Caco-2 (cell line): ENCODE results near the gene LEFTY2. TPM values are rescaled to one million over a fixed set of nuclear protein-coding genes. Genes with fewer than 3 reads are reported as not detected.
A peak's percentile ranks its signal among the peaks of the same experiment; 100 is the strongest.

Source experiments
- BruUV-seq: library from RNA; stranded (reverse); fragments of 400-500 nt; replicated peaks from 2 replicates; lab custom pipeline; 2021; lab: Mats Ljungman, UMichigan
- CTCF ChIA-PET: fragments of 300-600 bp; sonication (Branson Sonifier 250); formaldehyde crosslinking; loops from one replicate; lab custom pipeline; 2022; ENCODE audit warnings: antibody characterized with exemption; lab: Charles Lee
- POLR2A ChIA-PET: fragments of 300-600 bp; sonication (Branson Sonifier 250); formaldehyde crosslinking; loops from one replicate; lab custom pipeline; 2022; ENCODE audit warnings: antibody characterized with exemption; lab: Charles Lee
- DNase-seq, 2 experiments: peaks; one replicate each; pipeline versions ENCODE4 v3.0.0 to v3.0.0-alpha.2; 2020 to 2022
- H3K27me3 ChIP-seq: replicated peaks from 2 replicates; pipeline ENCODE4 v1.6.0; 2011; ENCODE audit warnings: low read length; ENCODE audit not compliant: control insufficient read depth, insufficient read depth
- H3K36me3 ChIP-seq: 2 replicates; pipeline ENCODE4 v1.5.1; 2011; ENCODE audit warnings: low read length; ENCODE audit not compliant: control insufficient read depth, insufficient read depth
- H3K4me1 ChIP-seq: fragments of 250-450 bp; sonication (Bioruptor Pico); 2 replicates; pipeline ENCODE4 v1.5.1; 2020; ENCODE audit warnings: mild to moderate bottlenecking
- H3K4me3 ChIP-seq: 2 replicates; pipeline ENCODE4 v1.5.1; 2011; ENCODE audit warnings: low read depth, mild to moderate bottlenecking, control low read depth, low read length
- H3K9me3 ChIP-seq: fragments of 250-450 bp; sonication (Bioruptor Pico); 2 replicates; pipeline ENCODE4 v1.5.1; 2020; ENCODE audit warnings: mild to moderate bottlenecking, moderate library complexity
- H3K27ac Mint-ChIP-seq: one replicate; pipeline ENCODE4 v1.8.0; 2022; ENCODE audit warnings: mixed read lengths; ENCODE audit not compliant: unreplicated experiment
- H3K27me3 Mint-ChIP-seq: one replicate; pipeline ENCODE4 v1.8.0; 2022; ENCODE audit warnings: mixed read lengths; ENCODE audit not compliant: insufficient read depth, unreplicated experiment
- H3K36me3 Mint-ChIP-seq: one replicate; pipeline ENCODE4 v1.8.0; 2022; ENCODE audit warnings: mild to moderate bottlenecking, mixed read lengths; ENCODE audit not compliant: insufficient read depth, unreplicated experiment
- H3K4me1 Mint-ChIP-seq: one replicate; pipeline ENCODE4 v1.8.0; 2022; ENCODE audit warnings: low read depth, mixed read lengths; ENCODE audit not compliant: unreplicated experiment
- H3K4me3 Mint-ChIP-seq: one replicate; pipeline ENCODE4 v1.8.0; 2022; ENCODE audit warnings: mild to moderate bottlenecking, moderate library complexity, mixed read lengths; ENCODE audit not compliant: unreplicated experiment
- H3K9me3 Mint-ChIP-seq: one replicate; pipeline ENCODE4 v1.8.0; 2022; ENCODE audit warnings: mixed read lengths; ENCODE audit not compliant: unreplicated experiment
- intact Hi-C: fragments of 100-400 bp; cut with micrococcal nuclease; formaldehyde crosslinking; loops from one replicate; pipeline ENCODE4 v1.10.0; 2022; ENCODE audit not compliant: unreplicated experiment
- total RNA-seq: library from RNA; stranded (reverse); gene quantifications from 2 replicates; pipeline ENCODE4 v1.2.3, GENCODE V29; 2022
- TF ChIP-seq, protein P1 (sequence below), 2 experiments: fragments of 200-600 bp in 1 of 2; IDR thresholded peaks; 1 replicate in 1 of 2; 2 replicates in 1 of 2; pipeline versions ENCODE4 v1.5.1 to v1.8.0; 2011 to 2022; ENCODE audit warnings: antibody characterized with exemption in 1 of 2, control low read depth in 1 of 2, inconsistent platforms in 1 of 2, low read depth in 1 of 2, low read length in 1 of 2, mild to moderate bottlenecking in 1 of 2, moderate library complexity in 1 of 2; ENCODE audit not compliant: insufficient read depth in 1 of 2, severe bottlenecking in 1 of 2, unreplicated experiment in 1 of 2

The LEFTY2 gene
- total RNA-seq, 1 experiment from 2014 or later, result not detected

GRCh38 chr1:225914947-225915346, 26.1 kb downstream of the LEFTY2 start:
- no peak overlapping the region for H3K4me3 ChIP-seq
- POLR2A ChIA-PET, result no interaction called here
- CTCF ChIA-PET, result no interaction called here
- Mint-ChIP-seq H3K27ac (no peak overlapping the region), H3K36me3 (peaks cover 8% of the 10 kb centered on the region), H3K9me3 (no peaks in the 10 kb centered on the region), H3K27me3 (no peaks in the 10 kb centered on the region), H3K4me3 (no peak overlapping the region), H3K4me1 (no peaks in the 10 kb centered on the region)
- no peaks in the 10 kb centered on the region for H3K27me3 ChIP-seq
- no TSS peak for BruUV-seq
- no peak for DNase-seq
- H3K36me3 ChIP-seq, result peaks cover under 1% of the 10 kb centered on the region; the same call in 1 of the 2 replicates
- intact Hi-C loops, result no loop called here
- H3K4me1 ChIP-seq, result no peaks in the 10 kb centered on the region
- TF ChIP-seq, protein P1, sequence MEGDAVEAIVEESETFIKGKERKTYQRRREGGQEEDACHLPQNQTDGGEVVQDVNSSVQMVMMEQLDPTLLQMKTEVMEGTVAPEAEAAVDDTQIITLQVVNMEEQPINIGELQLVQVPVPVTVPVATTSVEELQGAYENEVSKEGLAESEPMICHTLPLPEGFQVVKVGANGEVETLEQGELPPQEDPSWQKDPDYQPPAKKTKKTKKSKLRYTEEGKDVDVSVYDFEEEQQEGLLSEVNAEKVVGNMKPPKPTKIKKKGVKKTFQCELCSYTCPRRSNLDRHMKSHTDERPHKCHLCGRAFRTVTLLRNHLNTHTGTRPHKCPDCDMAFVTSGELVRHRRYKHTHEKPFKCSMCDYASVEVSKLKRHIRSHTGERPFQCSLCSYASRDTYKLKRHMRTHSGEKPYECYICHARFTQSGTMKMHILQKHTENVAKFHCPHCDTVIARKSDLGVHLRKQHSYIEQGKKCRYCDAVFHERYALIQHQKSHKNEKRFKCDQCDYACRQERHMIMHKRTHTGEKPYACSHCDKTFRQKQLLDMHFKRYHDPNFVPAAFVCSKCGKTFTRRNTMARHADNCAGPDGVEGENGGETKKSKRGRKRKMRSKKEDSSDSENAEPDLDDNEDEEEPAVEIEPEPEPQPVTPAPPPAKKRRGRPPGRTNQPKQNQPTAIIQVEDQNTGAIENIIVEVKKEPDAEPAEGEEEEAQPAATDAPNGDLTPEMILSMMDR (IDR thresholded peaks at IDR 0.05; ENCODE audit: insufficient read depth in 1 of 2, low read depth in 1 of 2, low read length in 1 of 2, severe bottlenecking in 1 of 2, unreplicated experiment in 1 of 2), result no peak
- H3K9me3 ChIP-seq, result no peaks in the 10 kb centered on the region

DNA sequence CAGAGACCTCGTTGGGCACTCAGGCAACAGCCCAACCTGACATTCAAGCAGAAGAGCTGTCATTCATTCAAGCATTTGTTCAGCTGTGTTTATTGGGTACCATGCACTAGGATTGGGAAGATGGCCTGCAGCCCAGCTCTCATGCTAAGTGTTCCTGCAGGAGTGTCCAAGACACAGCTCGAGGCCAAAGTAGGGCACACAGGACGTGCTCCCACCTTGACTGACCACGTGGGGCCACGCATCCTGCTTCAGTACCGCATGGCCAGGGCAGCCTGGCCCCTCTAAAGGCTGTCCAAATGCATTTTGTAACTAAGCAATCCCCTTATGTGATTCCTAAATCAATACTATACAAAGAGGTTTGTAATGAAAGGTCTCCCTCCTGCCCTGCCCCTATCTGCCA, 26.6 kb downstream of the LEFTY2 start:
- POLR2A ChIA-PET, result no interaction called here
- no peaks in the 10 kb centered on the region for H3K27me3 Mint-ChIP-seq
- Histone ChIP-seq H3K4me1 (no peaks in the 10 kb centered on the region), H3K27me3 (no peaks in the 10 kb centered on the region), H3K9me3 (no peaks in the 10 kb centered on the region), H3K36me3 (no peaks in the 10 kb centered on the region; the same call in 1 of the 2 replicates), H3K4me3 (no peak overlapping the region)
- TF ChIP-seq, protein P1 (IDR thresholded peaks at IDR 0.05; ENCODE audit: insufficient read depth in 1 of 2, low read depth in 1 of 2, low read length in 1 of 2, severe bottlenecking in 1 of 2, unreplicated experiment in 1 of 2), result no peak
- no peak for DNase-seq
- no peak overlapping the region for H3K4me3 Mint-ChIP-seq
- peaks cover 5% of the 10 kb centered on the region for H3K4me1 Mint-ChIP-seq
- no TSS peak for BruUV-seq
- intact Hi-C loops, result no loop called here
- peaks cover 2% of the 10 kb centered on the region for H3K36me3 Mint-ChIP-seq
- no peaks in the 10 kb centered on the region for H3K9me3 Mint-ChIP-seq
- H3K27ac Mint-ChIP-seq, result no peak overlapping the region
- CTCF ChIA-PET, result no interaction called here

DNA sequence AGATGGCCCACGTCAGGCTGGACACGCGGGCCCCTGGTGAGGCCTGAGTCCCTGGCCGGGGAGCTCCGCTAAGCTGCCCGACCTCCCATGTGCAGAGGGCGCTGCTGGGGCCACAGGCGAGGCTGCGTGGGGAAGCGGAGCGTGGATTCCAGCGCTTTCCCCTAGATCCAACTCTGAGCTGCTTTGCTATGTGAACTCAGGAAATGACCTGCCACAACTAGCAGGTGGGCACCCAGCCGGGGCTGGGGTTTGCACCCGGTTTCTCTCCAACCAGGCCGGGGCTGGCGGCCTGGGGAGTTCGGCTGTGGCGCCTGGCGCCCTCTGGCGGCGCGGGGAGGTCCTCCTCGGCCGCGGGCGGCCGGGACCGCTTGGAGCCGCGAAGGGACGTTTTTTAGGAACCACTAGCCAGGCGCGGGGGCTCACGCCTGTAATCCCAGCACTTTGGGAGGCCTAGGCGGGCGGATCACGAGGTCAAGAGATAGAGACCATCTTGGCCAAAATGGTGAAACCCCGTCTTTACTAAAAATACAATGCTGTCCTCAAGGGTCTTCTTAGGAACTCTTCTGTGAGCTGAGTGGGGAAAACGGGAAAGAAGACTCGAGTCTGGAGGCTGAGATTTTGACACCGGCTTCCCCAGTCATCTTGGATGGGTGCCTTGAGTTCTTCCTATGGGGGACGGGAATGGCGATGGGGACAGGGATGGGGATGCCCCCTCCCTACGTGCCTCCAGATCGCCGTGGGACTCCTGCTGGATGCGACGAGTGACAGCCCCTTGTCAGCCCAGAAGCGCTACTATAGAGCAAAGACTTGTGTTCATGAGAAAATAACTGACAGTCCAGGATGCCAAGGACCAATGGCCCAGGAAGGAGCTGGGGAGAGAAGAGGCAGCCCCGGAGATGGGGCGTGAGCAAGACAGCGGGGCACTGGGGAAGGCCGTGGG, 29.6 kb downstream of the LEFTY2 start:
- ChIA-PET CTCF (no interaction called here), POLR2A (no interaction called here)
- Mint-ChIP-seq H3K9me3 (no peaks in the 10 kb centered on the region), H3K27ac (no peak overlapping the region), H3K36me3 (no peaks in the 10 kb centered on the region), H3K27me3 (no peaks in the 10 kb centered on the region), H3K4me3 (no peak overlapping the region), H3K4me1 (peaks cover 5% of the 10 kb centered on the region)
- TF ChIP-seq, protein P1 (IDR thresholded peaks at IDR 0.05; ENCODE audit: insufficient read depth in 1 of 2, low read depth in 1 of 2, low read length in 1 of 2, severe bottlenecking in 1 of 2, unreplicated experiment in 1 of 2), result peak in 1 of 2 experiments; percentile 26
- Histone ChIP-seq H3K4me3 (no peak overlapping the region), H3K9me3 (no peaks in the 10 kb centered on the region), H3K4me1 (no peaks in the 10 kb centered on the region), H3K27me3 (no peaks in the 10 kb centered on the region), H3K36me3 (no peaks in the 10 kb centered on the region)
- no TSS peak for BruUV-seq
- DNase-seq, result peak in 1 of 2 experiments; percentile 19
- intact Hi-C loops, result no loop called here
